ENCODE measurements around the gene FLAD1.

DNA sequence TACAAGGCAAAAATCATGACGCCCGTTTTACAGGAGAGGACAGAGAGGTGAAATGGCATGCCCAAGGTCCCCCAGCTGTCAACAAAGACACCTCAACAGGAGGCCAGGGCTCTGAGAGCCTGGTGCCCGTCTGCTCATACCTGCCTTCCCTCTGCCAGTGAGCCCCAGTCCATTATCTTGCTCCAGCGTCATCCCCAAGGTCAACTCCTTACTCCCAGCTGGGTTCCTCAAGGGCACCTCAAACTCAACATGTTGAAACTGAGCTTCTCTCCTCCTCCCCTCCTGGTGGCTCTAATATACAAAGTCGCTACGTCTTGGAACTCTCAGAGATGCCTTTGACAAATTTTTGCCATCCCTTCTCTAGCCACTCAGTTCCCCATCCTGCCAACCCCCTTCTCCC lies 30.5 kb upstream of the FLAD1 start:
- TF ChIP-seq, protein P1, sequence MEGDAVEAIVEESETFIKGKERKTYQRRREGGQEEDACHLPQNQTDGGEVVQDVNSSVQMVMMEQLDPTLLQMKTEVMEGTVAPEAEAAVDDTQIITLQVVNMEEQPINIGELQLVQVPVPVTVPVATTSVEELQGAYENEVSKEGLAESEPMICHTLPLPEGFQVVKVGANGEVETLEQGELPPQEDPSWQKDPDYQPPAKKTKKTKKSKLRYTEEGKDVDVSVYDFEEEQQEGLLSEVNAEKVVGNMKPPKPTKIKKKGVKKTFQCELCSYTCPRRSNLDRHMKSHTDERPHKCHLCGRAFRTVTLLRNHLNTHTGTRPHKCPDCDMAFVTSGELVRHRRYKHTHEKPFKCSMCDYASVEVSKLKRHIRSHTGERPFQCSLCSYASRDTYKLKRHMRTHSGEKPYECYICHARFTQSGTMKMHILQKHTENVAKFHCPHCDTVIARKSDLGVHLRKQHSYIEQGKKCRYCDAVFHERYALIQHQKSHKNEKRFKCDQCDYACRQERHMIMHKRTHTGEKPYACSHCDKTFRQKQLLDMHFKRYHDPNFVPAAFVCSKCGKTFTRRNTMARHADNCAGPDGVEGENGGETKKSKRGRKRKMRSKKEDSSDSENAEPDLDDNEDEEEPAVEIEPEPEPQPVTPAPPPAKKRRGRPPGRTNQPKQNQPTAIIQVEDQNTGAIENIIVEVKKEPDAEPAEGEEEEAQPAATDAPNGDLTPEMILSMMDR (conservative IDR thresholded peaks at IDR 0.05; ENCODE audit: low read depth, low read length): no peak
- no peak for TF ChIP-seq EZH2 (IDR thresholded peaks at IDR 0.05; ENCODE audit: borderline replicate concordance, low read depth, low read length, poor library complexity, severe bottlenecking)
